ENCODE results near the gene RSPO4. TPM values are rescaled to one million over a fixed set of nuclear protein-coding genes. Genes with fewer than 3 reads are reported as not detected.

RSPO4 gene
- total and polyA plus RNA-seq, 2 of the 13 experiments (the other 11 are each of a cell fraction or from before 2014, with no cell fraction given), result not detected

DNA sequence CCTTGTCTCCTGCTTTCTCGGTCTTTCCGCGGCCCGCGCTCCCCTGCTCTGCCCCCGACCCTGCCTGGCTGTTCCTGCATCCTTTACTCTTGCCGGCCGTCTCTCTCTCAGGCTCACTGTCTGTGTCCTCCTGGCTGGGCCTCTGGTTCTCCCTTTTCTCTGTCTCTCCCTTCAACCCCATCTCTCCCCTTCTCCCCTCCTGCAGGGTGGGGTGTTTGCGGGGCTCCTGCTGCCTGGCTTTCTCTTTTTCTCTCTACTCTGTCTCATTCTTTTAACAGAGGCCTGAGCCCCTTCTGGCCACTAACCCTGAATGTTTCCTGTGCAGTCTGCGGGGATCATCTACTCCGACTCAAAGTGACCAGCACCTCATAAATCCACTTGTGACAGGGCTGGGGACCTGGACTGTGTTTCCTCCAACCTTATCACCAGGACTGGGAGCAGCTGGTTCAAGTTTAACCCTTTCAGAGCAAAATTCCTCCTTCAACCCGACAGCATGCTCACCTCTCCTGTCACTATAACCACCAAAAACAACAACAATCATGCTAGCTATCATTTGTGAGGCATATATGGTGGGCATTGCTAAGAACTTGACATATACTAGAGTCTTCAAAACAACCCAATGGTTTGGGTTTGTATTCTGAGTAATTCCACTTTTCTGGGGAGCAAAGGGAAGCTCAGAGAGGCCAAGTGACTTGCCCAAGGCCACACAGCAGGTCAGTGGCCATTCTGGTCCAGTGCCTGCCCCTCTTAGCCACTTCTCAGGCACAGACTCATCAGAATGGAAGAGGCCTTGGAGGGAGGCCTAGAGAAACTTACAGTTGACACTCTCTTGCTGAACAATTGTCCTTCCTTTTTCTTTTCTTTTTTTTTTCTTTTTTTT is 811 bp upstream of the RSPO4 start:
- no TSS peak for BruUV-seq (replicated peaks)
- Histone ChIP-seq H3K27ac (ENCODE audit: extremely low read length, insufficient read depth, low read length) (no peak overlapping the region), H3K4me3 (replicated peaks in 1 of 3; ENCODE audit: insufficient read depth in 1 of 3, low read depth in 2 of 3, low read length in 3 of 3) (no peak overlapping the region), H3K9ac (ENCODE audit: insufficient read depth, low read depth, low read length) (no peak overlapping the region), H3K4me2 (ENCODE audit: low read depth, low read length) (no peak overlapping the region), H3K4me1 (ENCODE audit: insufficient read depth, low read length) (peaks cover 8% of the 10 kb centered on the region; the same call in 1 of the 2 replicates), H3K27me3 (ENCODE audit: control insufficient read depth in 1 of 2, insufficient read depth in 2 of 2, low read length in 2 of 2) (peaks cover 5 to 15% of the 10 kb centered on the region in 2 experiments; a peak in 2 of 5 replicates), H3K9me3 (ENCODE audit: low read length) (no peaks in the 10 kb centered on the region), H3K36me3 (replicated peaks in 1 of 2; ENCODE audit: control insufficient read depth in 1 of 2, insufficient read depth in 2 of 2, low read length in 2 of 2) (no peaks in the 10 kb centered on the region), H3K79me2 (ENCODE audit: insufficient read depth, low read length) (no peaks in the 10 kb centered on the region), H4K20me1 (ENCODE audit: insufficient read depth, low read length) (no peaks in the 10 kb centered on the region), H2AFZ (ENCODE audit: low read length) (no peak overlapping the region)
- ATAC-seq, result no peak
- in situ Hi-C loops (cut with HindIII; ENCODE audit: extremely low pct_ligation_motif_present, low pct_unique_long_range_greater_than_20kb) (no loop called here), intact Hi-C loops (cut with micrococcal nuclease; ENCODE audit: unreplicated experiment) (no loop called here)
- WGBS (ENCODE audit: low lambda C conversion rate), result 68% methylated on average over 12 of the region's 12 CpGs
- POLR2A ChIA-PET, result no interaction called here
- FAIRE-seq, result no peak
- CTCF ChIA-PET (ENCODE audit: low intra/inter-chr PET ratio, low total read pairs), result no interaction called here
- no peak for DNase-seq (ENCODE audit: low spot score)
- no peak for TF ChIP-seq IRF2 (CRISPR knock-in tag; IDR thresholded peaks at IDR 0.05)
- TF ChIP-seq NFIC (IDR thresholded peaks at IDR 0.05; ENCODE audit: low read length), result no peak
- TF ChIP-seq DNMT3B (CRISPR knock-in tag; conservative IDR thresholded peaks at IDR 0.05), result no peak
- no peak for TF ChIP-seq REXO4 (CRISPR knock-in tag; IDR thresholded peaks at IDR 0.05; ENCODE audit: borderline replicate concordance)
- TF ChIP-seq ISX (CRISPR knock-in tag; conservative IDR thresholded peaks at IDR 0.05), result no peak
- no peak for TF ChIP-seq NCOA2 (CRISPR knock-in tag; IDR thresholded peaks at IDR 0.05)
- 0 out of 2 replicates have a peak, but pooled peaks have one; percentile 31 for TF ChIP-seq ZNF652 (CRISPR knock-in tag; IDR thresholded peaks at IDR 0.05; ENCODE audit: borderline replicate concordance, low read depth)
- TF ChIP-seq TRIM24 (CRISPR knock-in tag; IDR thresholded peaks at IDR 0.05), result no peak
- no peak for TF ChIP-seq SCMH1 (CRISPR knock-in tag; IDR thresholded peaks at IDR 0.05; ENCODE audit: borderline replicate concordance)
- peak; percentile 90 for TF ChIP-seq ZNF768 (CRISPR knock-in tag; IDR thresholded peaks at IDR 0.05)
- TF ChIP-seq, protein P1, sequence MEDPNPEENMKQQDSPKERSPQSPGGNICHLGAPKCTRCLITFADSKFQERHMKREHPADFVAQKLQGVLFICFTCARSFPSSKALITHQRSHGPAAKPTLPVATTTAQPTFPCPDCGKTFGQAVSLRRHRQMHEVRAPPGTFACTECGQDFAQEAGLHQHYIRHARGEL (CRISPR knock-in tag; IDR thresholded peaks at IDR 0.05), result no peak
- TF ChIP-seq PAF1 (CRISPR knock-in tag; IDR thresholded peaks at IDR 0.05), result no peak
- no peak for TF ChIP-seq HNRNPK (IDR thresholded peaks at IDR 0.05; ENCODE audit: low read depth, low read length, poor library complexity, severe bottlenecking)
